ENCODE data around the gene DNAJC28.

DNA sequence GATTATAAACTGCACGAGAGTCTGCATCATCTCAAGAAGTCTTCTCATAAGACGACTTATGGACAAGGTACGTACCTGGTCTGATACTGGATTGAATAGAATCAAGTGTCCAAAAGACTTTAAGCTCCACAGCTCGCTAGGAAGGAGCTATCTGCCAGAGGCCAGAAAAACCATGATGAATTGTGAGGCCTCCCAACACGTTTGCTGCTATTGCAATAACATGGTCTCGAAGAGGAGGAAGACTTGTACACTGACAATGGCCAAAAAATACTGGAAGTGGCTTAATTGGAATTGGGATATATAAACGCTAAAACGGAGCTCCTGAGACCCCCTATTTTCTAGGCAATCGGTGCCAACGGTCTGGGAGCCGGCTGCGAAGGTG is 534 bp downstream of the DNAJC28 start:
- TF ChIP-seq CTCF (IDR thresholded peaks at IDR 0.05), result no peak
- TF ChIP-seq POLR2A (IDR thresholded peaks at IDR 0.05), result no peak

Measured in adrenal gland (tissue), 5 donors.